Measurements from ENCODE around the gene IRF7. TPM values are rescaled to one million over a fixed set of nuclear protein-coding genes. Genes with fewer than 3 reads are reported as not detected.

Gene IRF7
- total RNA-seq, 6 experiments from 2014 or later = 3.0 to 5.2 (median 4.2) TPM

- no peaks in the 10 kb centered on the region for H3K36me3 Mint-ChIP-seq (ENCODE audit: low read depth)
- TF ChIP-seq, protein P1, sequence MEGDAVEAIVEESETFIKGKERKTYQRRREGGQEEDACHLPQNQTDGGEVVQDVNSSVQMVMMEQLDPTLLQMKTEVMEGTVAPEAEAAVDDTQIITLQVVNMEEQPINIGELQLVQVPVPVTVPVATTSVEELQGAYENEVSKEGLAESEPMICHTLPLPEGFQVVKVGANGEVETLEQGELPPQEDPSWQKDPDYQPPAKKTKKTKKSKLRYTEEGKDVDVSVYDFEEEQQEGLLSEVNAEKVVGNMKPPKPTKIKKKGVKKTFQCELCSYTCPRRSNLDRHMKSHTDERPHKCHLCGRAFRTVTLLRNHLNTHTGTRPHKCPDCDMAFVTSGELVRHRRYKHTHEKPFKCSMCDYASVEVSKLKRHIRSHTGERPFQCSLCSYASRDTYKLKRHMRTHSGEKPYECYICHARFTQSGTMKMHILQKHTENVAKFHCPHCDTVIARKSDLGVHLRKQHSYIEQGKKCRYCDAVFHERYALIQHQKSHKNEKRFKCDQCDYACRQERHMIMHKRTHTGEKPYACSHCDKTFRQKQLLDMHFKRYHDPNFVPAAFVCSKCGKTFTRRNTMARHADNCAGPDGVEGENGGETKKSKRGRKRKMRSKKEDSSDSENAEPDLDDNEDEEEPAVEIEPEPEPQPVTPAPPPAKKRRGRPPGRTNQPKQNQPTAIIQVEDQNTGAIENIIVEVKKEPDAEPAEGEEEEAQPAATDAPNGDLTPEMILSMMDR (IDR thresholded peaks at IDR 0.05) = no peak
- H3K9me3 Mint-ChIP-seq = no peaks in the 10 kb centered on the region
- H3K27me3 Mint-ChIP-seq (ENCODE audit: insufficient read depth) = peaks cover 9% of the 10 kb centered on the region
- H3K4me1 Mint-ChIP-seq (ENCODE audit: low read depth) = peaks cover 8% of the 10 kb centered on the region; the same call in 1 of the 2 replicates
- H3K27ac Mint-ChIP-seq = no peak overlapping the region
- H3K4me3 Mint-ChIP-seq = no peak overlapping the region
- DNase-seq = no peak
Observed at GRCh38 chr11:620935-621814, 5.4 kb upstream of the IRF7 start.

DNA sequence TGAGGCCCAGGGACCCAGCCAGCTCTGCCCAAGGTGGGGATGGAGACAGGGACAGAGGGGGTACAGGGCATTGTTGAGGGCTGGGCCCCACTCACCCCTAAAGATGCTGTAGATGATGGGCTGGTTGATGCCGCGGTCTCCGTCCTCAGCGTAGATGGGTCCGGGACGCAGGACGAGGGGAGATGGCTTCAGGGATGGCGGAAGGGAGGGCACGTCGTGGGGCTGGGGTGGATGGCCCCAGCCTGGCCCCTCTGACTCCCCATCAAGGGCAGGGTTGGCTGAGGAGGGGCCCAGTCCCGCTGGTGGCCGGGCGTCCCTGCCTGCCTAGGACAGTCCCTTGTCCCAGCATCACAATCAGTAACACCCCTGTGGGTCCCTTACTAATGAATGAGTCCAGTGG lies 4.5 kb upstream of the IRF7 start:
- no peaks in the 10 kb centered on the region for H3K36me3 Mint-ChIP-seq (ENCODE audit: low read depth)
- DNase-seq = no peak
- H3K4me1 Mint-ChIP-seq (ENCODE audit: low read depth) = peaks cover 8% of the 10 kb centered on the region; the same call in 1 of the 2 replicates
- H3K4me3 Mint-ChIP-seq = no peak overlapping the region
- no peak overlapping the region for H3K27ac Mint-ChIP-seq
- H3K9me3 Mint-ChIP-seq = no peaks in the 10 kb centered on the region
- peaks cover 12% of the 10 kb centered on the region for H3K27me3 Mint-ChIP-seq (ENCODE audit: insufficient read depth)
- TF ChIP-seq, protein P1 (IDR thresholded peaks at IDR 0.05) = no peak

GRCh38 chr11:619628-620050 lies 3.9 kb upstream of the IRF7 start:
- Mint-ChIP-seq H3K4me3 (no peak overlapping the region), H3K4me1 (ENCODE audit: low read depth) (peaks cover 8% of the 10 kb centered on the region; the same call in 1 of the 2 replicates), H3K27ac (no peak overlapping the region), H3K9me3 (no peaks in the 10 kb centered on the region), H3K36me3 (ENCODE audit: low read depth) (no peaks in the 10 kb centered on the region), H3K27me3 (ENCODE audit: insufficient read depth) (peaks cover 12% of the 10 kb centered on the region)
- TF ChIP-seq, protein P1 (IDR thresholded peaks at IDR 0.05) = no peak
- no peak for DNase-seq

- TF ChIP-seq, protein P1 (IDR thresholded peaks at IDR 0.05) = no peak
- no peaks in the 10 kb centered on the region for H3K36me3 Mint-ChIP-seq (ENCODE audit: low read depth)
- no peak for DNase-seq
- H3K4me3 Mint-ChIP-seq = no peak overlapping the region
- no peaks in the 10 kb centered on the region for H3K9me3 Mint-ChIP-seq
- H3K27me3 Mint-ChIP-seq (ENCODE audit: insufficient read depth) = peaks cover 12% of the 10 kb centered on the region
- H3K4me1 Mint-ChIP-seq (ENCODE audit: low read depth) = peaks cover 8% of the 10 kb centered on the region; the same call in 1 of the 2 replicates
- H3K27ac Mint-ChIP-seq = no peak overlapping the region
Observed at GRCh38 chr11:618856-619627, 3.3 kb upstream of the IRF7 start.

- TF ChIP-seq, protein P1 (IDR thresholded peaks at IDR 0.05) = no peak
- Mint-ChIP-seq H3K9me3 (no peaks in the 10 kb centered on the region), H3K4me3 (no peak overlapping the region), H3K27ac (no peak overlapping the region), H3K36me3 (ENCODE audit: low read depth) (no peaks in the 10 kb centered on the region), H3K27me3 (ENCODE audit: insufficient read depth) (peaks cover 8% of the 10 kb centered on the region), H3K4me1 (ENCODE audit: low read depth) (no peaks in the 10 kb centered on the region)
- no peak for DNase-seq
Observed at GRCh38 chr11:617912-618682, 2.3 kb upstream of the IRF7 start.
